ENCODE data around the gene LPCAT1. TPM values are rescaled to one million over a fixed set of nuclear protein-coding genes. Genes with fewer than 3 reads are reported as not detected.

LPCAT1 gene
- total RNA-seq, result 61.4 and 101 TPM in 2 replicates

GRCh38 chr5:1523793-1524480 lies at the start of gene LPCAT1:
Gene LPCAT1, minus strand, starts transcription at chr5:1523960. Its CDS starts 116 bp downstream, at chr5:1523844.

GRCh38 chr5:1445313-1445688 lies 78.5 kb downstream of the LPCAT1 start, which contains the start of gene SLC6A3:
Gene SLC6A3, minus strand, starts transcription at chr5:1445440. Its CDS starts 2,243 bp downstream, at chr5:1443197.

Other genes starting within 250 kb of the LPCAT1 start
- not detected in 2 replicates for gene TERT, start 228.9 kb downstream of the LPCAT1 start, total RNA-seq
- 179 and 184 TPM in 2 replicates for gene CLPTM1L, start 178.9 kb downstream of the LPCAT1 start, total RNA-seq
- gene SLC6A3, start 78.5 kb downstream of the LPCAT1 start, total RNA-seq, result under 0.01 TPM in 1 of 2 replicates, not detected in the other

Measured in smooth muscle cell of trachea (primary cell).